H1 (cell line): ENCODE data around the gene KRTAP17-1. TPM values are rescaled to one million over a fixed set of nuclear protein-coding genes. Genes with fewer than 3 reads are reported as not detected.

ENCODE experiments used
- CTCF ChIA-PET: fragments of 300-600 bp; sonication (Branson Sonifier 250); formaldehyde crosslinking; loops from one replicate; lab custom pipeline; 2021; ENCODE audit not compliant: partially characterized antibody; lab: Charles Lee
- POLR2A ChIA-PET: fragments of 300-600 bp; sonication (Branson Sonifier 250); formaldehyde crosslinking; loops from one replicate; lab custom pipeline; 2021; ENCODE audit warnings: inconsistent platforms; ENCODE audit not compliant: partially characterized antibody; lab: Charles Lee
- DNase-seq, 2 experiments: peaks; one replicate each; pipeline versions ENCODE4 v3.0.0 to v3.0.0-alpha.2; 2010 to 2022; ENCODE audit warnings: low spot score in 2 of 2, low read depth in 1 of 2, mixed read lengths in 1 of 2
- FAIRE-seq: peaks from 2 replicates; lab custom pipeline; 2011; peaks lifted over from hg19 to GRCh38; lab: Jason Lieb, UNC
- H2AFZ ChIP-seq: 2 replicates; pipeline ENCODE4 v1.8.1; 2012; ENCODE audit warnings: low read length, inconsistent platforms
- H2AK5ac ChIP-seq: 2 replicates; pipeline ENCODE4 v1.6.1; 2013; ENCODE audit warnings: low read depth, low read length
- H2BK120ac ChIP-seq: replicated peaks from 2 replicates; pipeline ENCODE3; 2013; ENCODE audit warnings: low read depth, low read length, inconsistent platforms
- H2BK12ac ChIP-seq: 2 replicates; pipeline ENCODE4 v1.6.1; 2013; ENCODE audit warnings: low read depth, low read length
- H2BK15ac ChIP-seq: 2 replicates; pipeline ENCODE4 v1.6.1; 2013; ENCODE audit warnings: low read length
- H2BK20ac ChIP-seq: 2 replicates; pipeline ENCODE4 v1.6.1; 2013; ENCODE audit warnings: low read length
- H2BK5ac ChIP-seq: 2 replicates; pipeline ENCODE4 v1.6.1; 2013; ENCODE audit warnings: low read depth, low read length
- H3K14ac ChIP-seq: 2 replicates; pipeline ENCODE4 v1.6.1; 2013; ENCODE audit warnings: inconsistent platforms; ENCODE audit not compliant: insufficient read length
- H3K18ac ChIP-seq: 2 replicates; pipeline ENCODE4 v1.6.1; 2013; ENCODE audit warnings: low read length; ENCODE audit errors: extremely low read depth
- H3K23ac ChIP-seq: 2 replicates; pipeline ENCODE4 v1.6.1; 2013; ENCODE audit warnings: inconsistent platforms; ENCODE audit not compliant: insufficient read length
- H3K23me2 ChIP-seq: 2 replicates; pipeline ENCODE4 v1.6.1; 2013; ENCODE audit warnings: low read depth, low read length
- H3K27ac ChIP-seq: 2 replicates; pipeline ENCODE4 v1.6.1; 2011; ENCODE audit warnings: low read depth, low read length, inconsistent platforms
- H3K27me3 ChIP-seq, 4 experiments: replicated peaks in 1 of 4; 1 replicate in 1 of 4; 2 replicates in 3 of 4; pipeline versions ENCODE4 v1.6.1 to v1.8.1; 2011 to 2013; ENCODE audit warnings: low read length in 3 of 4, mild to moderate bottlenecking in 3 of 4, inconsistent platforms in 2 of 4, mixed read lengths in 2 of 4, moderate library complexity in 1 of 4; ENCODE audit not compliant: control insufficient read depth in 3 of 4, insufficient read depth in 3 of 4; ENCODE audit errors: extremely low read depth in 1 of 4
- H3K36me3 ChIP-seq, 4 experiments: 2 replicates each; pipeline versions ENCODE4 v1.6.1 to v1.8.1; 2011 to 2013; ENCODE audit warnings: mild to moderate bottlenecking in 4 of 4, low read length in 3 of 4, moderate library complexity in 2 of 4, control low read depth in 1 of 4, inconsistent platforms in 1 of 4; ENCODE audit not compliant: insufficient read depth in 4 of 4, control insufficient read depth in 2 of 4
- H3K4ac ChIP-seq: replicated peaks from 2 replicates; pipeline ENCODE3; 2013; ENCODE audit warnings: low read length, low read depth, mixed read lengths, inconsistent platforms; ENCODE audit not compliant: insufficient read length
- H3K4me1 ChIP-seq, 4 experiments: replicated peaks in 1 of 4; 1 replicate in 1 of 4; 2 replicates in 3 of 4; pipeline versions ENCODE4 v1.6.1 to v1.8.1; 2011 to 2013; ENCODE audit warnings: low read length in 3 of 4, inconsistent platforms in 2 of 4, mixed read lengths in 1 of 4; ENCODE audit not compliant: insufficient read depth in 4 of 4, control insufficient read depth in 3 of 4
- H3K4me2 ChIP-seq, 2 experiments: 2 replicates each; pipeline versions ENCODE4 v1.6.1 to v1.8.1; 2011 to 2013; ENCODE audit warnings: low read depth in 2 of 2, low read length in 2 of 2, control low read depth in 1 of 2, inconsistent platforms in 1 of 2, mild to moderate bottlenecking in 1 of 2; ENCODE audit not compliant: insufficient read depth in 1 of 2
- H3K4me3 ChIP-seq, 4 experiments: fragments of 200-600, 300-600 bp in 1 of 4; sonication (generic), shearing (Covaris generic), sonication (Bioruptor Twin) in 1 of 4; 2 replicates each; pipeline versions ENCODE4 v1.5.1 to v1.8.1; 2011 to 2016; ENCODE audit warnings: low read length in 4 of 4, low read depth in 3 of 4, control low read depth in 2 of 4, inconsistent platforms in 2 of 4, mild to moderate bottlenecking in 2 of 4, mixed read lengths in 1 of 4, moderate library complexity in 1 of 4; ENCODE audit not compliant: insufficient read depth in 2 of 4; ENCODE audit errors: extremely low read depth in 1 of 4
- H3K56ac ChIP-seq: replicated peaks from 2 replicates; pipeline ENCODE3; 2013; ENCODE audit warnings: low read depth, mild to moderate bottlenecking, mixed read lengths, low read length, inconsistent platforms; ENCODE audit not compliant: insufficient read length
- H3K79me1 ChIP-seq: 2 replicates; pipeline ENCODE4 v1.6.1; 2013; ENCODE audit warnings: low read depth, low read length, control low read depth
- H3K79me2 ChIP-seq, 2 experiments: 2 replicates each; pipeline versions ENCODE4 v1.6.1 to v1.8.1; 2012 to 2013; ENCODE audit warnings: low read length in 2 of 2, mild to moderate bottlenecking in 2 of 2, inconsistent platforms in 1 of 2; ENCODE audit not compliant: insufficient read depth in 2 of 2, control insufficient read depth in 1 of 2
- H3K9ac ChIP-seq, 4 experiments: replicated peaks in 1 of 4; 1 replicate in 1 of 4; 2 replicates in 3 of 4; pipeline versions ENCODE4 v1.6.1 to v1.8.1; 2011 to 2013; ENCODE audit warnings: low read depth in 3 of 4, low read length in 3 of 4, control low read depth in 2 of 4, mild to moderate bottlenecking in 2 of 4, moderate library complexity in 2 of 4, inconsistent platforms in 1 of 4; ENCODE audit errors: extremely low read depth in 1 of 4
- H3K9me3 ChIP-seq, 2 experiments: 2 replicates each; pipeline versions ENCODE4 v1.6.1 to v1.8.1; 2012 to 2013; ENCODE audit warnings: mild to moderate bottlenecking in 2 of 2, moderate library complexity in 2 of 2, control low read depth in 1 of 2, inconsistent platforms in 1 of 2, low read depth in 1 of 2, low read length in 1 of 2, mixed read lengths in 1 of 2; ENCODE audit not compliant: insufficient read depth in 2 of 2
- H4K20me1 ChIP-seq, 2 experiments: replicated peaks in 1 of 2; 2 replicates each; pipeline versions ENCODE3 to v1.8.1; 2011 to 2013; ENCODE audit warnings: inconsistent platforms in 2 of 2, low read length in 2 of 2, mild to moderate bottlenecking in 1 of 2; ENCODE audit not compliant: insufficient read depth in 2 of 2, control insufficient read depth in 1 of 2
- H4K5ac ChIP-seq: 2 replicates; pipeline ENCODE4 v1.6.1; 2013; ENCODE audit warnings: low read length, low read depth, mixed read lengths, inconsistent platforms; ENCODE audit not compliant: insufficient read length
- H4K8ac ChIP-seq: 2 replicates; pipeline ENCODE4 v1.8.0; 2013; ENCODE audit warnings: mild to moderate bottlenecking, moderate library complexity, low read length, inconsistent platforms; ENCODE audit not compliant: insufficient read depth; ENCODE audit errors: extremely low read depth
- H4K91ac ChIP-seq: replicated peaks from 2 replicates; pipeline ENCODE3; 2013; ENCODE audit warnings: low read length, mixed read lengths, inconsistent platforms; ENCODE audit not compliant: insufficient read length
- ATF2 ChIP-seq: IDR thresholded peaks from 2 replicates; pipeline ENCODE4 v1.6.1; 2012; ENCODE audit warnings: low read length, inconsistent platforms
- WGBS, 2 experiments: shearing (Covaris generic) in 1 of 2; methylation state at CpG; one replicate each; pipeline versions ENCODE4 v1.1.6 to v1.1.7; 2013 to 2015; ENCODE audit warnings: low lambda C conversion rate in 2 of 2, mixed read lengths in 2 of 2, inconsistent platforms in 1 of 2, low coverage in 1 of 2, missing lambda C conversion rate in 1 of 2; ENCODE audit not compliant: insufficient replicate concordance in 2 of 2, insufficient coverage in 1 of 2, insufficient read length in 1 of 2; ENCODE audit errors: extremely low coverage in 1 of 2, missing lambda C conversion rate in 1 of 2; 5-methylcytosine and 5-hydroxymethylcytosine counted together
- polyA plus RNA-seq, 7 experiments: library from polyadenylated mRNA; depleted of rRNA in 3 of 7; stranded (reverse) in 5 of 7; unstranded in 2 of 7; fragments of >200 nt in 5 of 7; fragments of 200-250 nt in 2 of 7; gene quantifications; 1 replicate in 5 of 7; 2 replicates in 1 of 7; 4 replicates in 1 of 7; pipeline versions ENCODE4 v1.2.1 to v1.2.3, GENCODE V29; 2011 to 2013; ENCODE audit warnings: missing spikeins in 2 of 7, mixed read lengths in 2 of 7
- total RNA-seq: library from RNA; stranded (reverse); fragmentation: NEBNext Ultra II Directional; extraction: Animal tissue kit (Norgen Biotek cat#: 25700); gene quantifications from 2 replicates; pipeline ENCODE4 v1.2.1, GENCODE V29; 2021

Gene KRTAP17-1
- total and polyA plus RNA-seq, 2 of the 8 experiments (the other 6 are each of a cell fraction or from before 2014, with no cell fraction given): not detected

GRCh38 chr17:41327411-41328120, 12.1 kb upstream of the KRTAP17-1 start:
- no peak overlapping the region for H2BK120ac ChIP-seq
- no peak overlapping the region for H2BK5ac ChIP-seq
- no peak overlapping the region for H3K4me2 ChIP-seq
- FAIRE-seq (no peak), DNase-seq (no peak)
- no peaks in the 10 kb centered on the region for H4K20me1 ChIP-seq
- no peak overlapping the region for H2BK12ac ChIP-seq
- H3K23ac ChIP-seq: no peak overlapping the region
- H2AK5ac ChIP-seq: no peak overlapping the region
- no peak overlapping the region for H4K8ac ChIP-seq
- WGBS, 2 experiments: 87% methylated on average over 7 of the region's 8 CpGs; no CpG with 5 or more reads in 1 of the 2 experiments
- H2BK20ac ChIP-seq: no peak overlapping the region
- no peak overlapping the region for H2BK15ac ChIP-seq
- no peaks in the 10 kb centered on the region for H3K36me3 ChIP-seq
- no peaks in the 10 kb centered on the region; a peak in 1 of 7 replicates for H3K4me1 ChIP-seq
- H3K4ac ChIP-seq: no peak overlapping the region
- no peak overlapping the region for H3K4me3 ChIP-seq
- no peaks in the 10 kb centered on the region for H3K79me2 ChIP-seq
- no peaks in the 10 kb centered on the region for H3K9me3 ChIP-seq
- ChIA-PET POLR2A (interaction anchor here (1.1 kb wide), 1 partner anchor 471 kb away, joined by 3 read pairs; no protein-coding TSS in a partner anchor), CTCF (interaction anchor here (0.8 to 3.3 kb wide), 8 partner anchors 44 to 470 kb away, joined by 3 to 16 read pairs (median 4); no protein-coding TSS in a partner anchor)
- H3K23me2 ChIP-seq: no peaks in the 10 kb centered on the region
- H3K56ac ChIP-seq: no peak overlapping the region
- H4K5ac ChIP-seq: no peak overlapping the region
- H3K27ac ChIP-seq: no peak overlapping the region
- H3K27me3 ChIP-seq: no peaks in the 10 kb centered on the region
- H3K14ac ChIP-seq: no peak overlapping the region
- H2AFZ ChIP-seq: no peak overlapping the region
- no peaks in the 10 kb centered on the region for H3K79me1 ChIP-seq
- TF ChIP-seq ATF2: no peak
- TF ChIP-seq, all 59 proteins: peak for 0
- no peak overlapping the region for H3K9ac ChIP-seq
- no peak overlapping the region for H4K91ac ChIP-seq
- H3K18ac ChIP-seq: no peak overlapping the region
